GM19324 (cell line): ENCODE measurements around the gene B4GALNT2.

ENCODE experiments used
- ATAC-seq: cut with Tn5 transposase; IDR thresholded peaks from one replicate; pipeline ENCODE4 v1.9.1; 2021; ENCODE audit warnings: mild to moderate bottlenecking, moderate library complexity; ENCODE audit not compliant: unreplicated experiment, low FRiP score

B4GALNT2 gene

GRCh38 chr17:49203796-49204195 lies 71.2 kb downstream of the B4GALNT2 start:
- ATAC-seq: no peak

GRCh38 chr17:49204516-49204915 lies 71.9 kb downstream of the B4GALNT2 start:
- ATAC-seq: no peak

- no peak for ATAC-seq
These were observed 76.5 kb downstream of the B4GALNT2 start for GRCh38 chr17:49209061-49209571.

- peak; percentile 68 for ATAC-seq
These were observed 77.8 kb downstream of the B4GALNT2 start, which contains the start of the genes ABI3 and GNGT2 for GRCh38 chr17:49210158-49211029. Gene ABI3, plus strand, starts transcription at chr17:49210707. Its CDS starts 18 bp downstream, at chr17:49210725. Gene GNGT2, minus strand, starts transcription at chr17:49210574. Its CDS starts 3,152 bp downstream, at chr17:49207422.

- no peak for ATAC-seq
These were observed 80.8 kb downstream of the B4GALNT2 start for GRCh38 chr17:49213399-49213798.

- ATAC-seq: no peak
These were observed 81.3 kb downstream of the B4GALNT2 start for GRCh38 chr17:49213847-49214246.

GRCh38 chr17:49214676-49215360 lies 82.2 kb downstream of the B4GALNT2 start:
- no peak for ATAC-seq

GRCh38 chr17:49216482-49216881 lies 83.9 kb downstream of the B4GALNT2 start:
- no peak for ATAC-seq

- no peak for ATAC-seq
These were observed 84.5 kb downstream of the B4GALNT2 start for GRCh38 chr17:49216953-49217650.

- no peak for ATAC-seq
These were observed 85.3 kb downstream of the B4GALNT2 start for GRCh38 chr17:49217651-49218413.

- no peak for ATAC-seq
These were observed 86.7 kb downstream of the B4GALNT2 start for GRCh38 chr17:49218941-49219913.

- no peak for ATAC-seq
These were observed 87.4 kb downstream of the B4GALNT2 start for GRCh38 chr17:49219987-49220386.

GRCh38 chr17:49223168-49223516 lies 90.6 kb downstream of the B4GALNT2 start:
- no peak for ATAC-seq

- no peak for ATAC-seq
These were observed 91.1 kb downstream of the B4GALNT2 start for GRCh38 chr17:49223517-49224197.

GRCh38 chr17:49224198-49224996 lies 91.8 kb downstream of the B4GALNT2 start:
- no peak for ATAC-seq

GRCh38 chr17:49224997-49225337 lies 92.4 kb downstream of the B4GALNT2 start:
- ATAC-seq: no peak

GRCh38 chr17:49225554-49226236 lies 93.1 kb downstream of the B4GALNT2 start:
- ATAC-seq: no peak
